Testis (tissue), 3 donors: ENCODE measurements around the gene ANXA4. TPM values are rescaled to one million over a fixed set of nuclear protein-coding genes. Genes with fewer than 3 reads are reported as not detected.
"Not testable (repeated sequence)": the region's sequence is repeated elsewhere in the genome, so short reads cannot be mapped to it uniquely, and the experiment has no call there.

Experiments
- DNase-seq: peaks from one replicate; pipeline ENCODE4 v3.0.0-alpha.2; 2019
- H3K27ac ChIP-seq, 2 donors: fragments of 200-600 bp; sonication (generic); one replicate each; pipeline ENCODE4 v1.5.1; 2019
- H3K27me3 ChIP-seq: fragments of 200-600 bp; sonication (generic); one replicate; pipeline ENCODE4 v1.5.1; 2019
- H3K36me3 ChIP-seq: fragments of 200-600 bp; sonication (generic); one replicate; pipeline ENCODE4 v1.5.1; 2017; ENCODE audit warnings: low read depth; ENCODE audit errors: missing control alignments
- H3K4me1 ChIP-seq: fragments of 200-600 bp; sonication (generic); one replicate; pipeline ENCODE4 v1.5.1; 2019
- H3K4me3 ChIP-seq, 2 donors: fragments of 200-600 bp; sonication (generic); one replicate each; pipeline ENCODE4 v1.5.1; 2017 to 2019
- H3K9me3 ChIP-seq: fragments of 200-600 bp; sonication (generic); one replicate; pipeline ENCODE4 v1.5.1; 2017
- CTCF ChIP-seq, 3 experiments: fragments of 450-650 bp in 2 of 3; fragments of 200-600 bp in 1 of 3; sonication (generic) in 1 of 3; IDR thresholded peaks; one replicate each; pipeline ENCODE4 v1.5.1; 2016 to 2019; ENCODE audit warnings: antibody characterized with exemption in 3 of 3, mild to moderate bottlenecking in 2 of 3, moderate library complexity in 1 of 3
- POLR2A ChIP-seq: fragments of 450-650 bp; IDR thresholded peaks from one replicate; pipeline ENCODE4 v1.6.1; 2017; ENCODE audit warnings: antibody characterized with exemption, mild to moderate bottlenecking, moderate library complexity
- WGBS, 2 donors: methylation state at CpG; one replicate each; pipeline ENCODE4 v1.1.5; 2018; 5-methylcytosine and 5-hydroxymethylcytosine counted together
- intact Hi-C: fragments of 100-400 bp; cut with DNase I; formaldehyde crosslinking; loops from one replicate; pipeline ENCODE4 v1.15.1; 2023; ENCODE audit warnings: low total_unique reads
- polyA plus RNA-seq: library from polyadenylated mRNA; stranded (reverse); fragments of 350-450 nt; fragmentation: Illumina TruSeq; extraction: RNeasy Lipid Tissue Mini Kit (QIAGEN cat#74804); gene quantifications from one replicate; pipeline ENCODE4 v1.2.3, GENCODE V29; 2014; ENCODE audit warnings: low read depth, low replicate concordance; ENCODE audit not compliant: insufficient read depth
- total RNA-seq, 2 donors: library from RNA; depleted of rRNA; stranded (reverse); fragments of >200 nt; gene quantifications; one replicate each; pipeline ENCODE4 v1.2.3, GENCODE V29; 2016

ANXA4 gene
- total and polyA plus RNA-seq, 3 donors from 2014 or later: 27.1 to 71.2 (median 30.2) TPM

- intact Hi-C loops: no loop called here
- Histone ChIP-seq H3K4me3 (no peak overlapping the region), H3K27me3 (no peaks in the 10 kb centered on the region), H3K27ac (no peak overlapping the region), H3K9me3 (no peaks in the 10 kb centered on the region), H3K4me1 (peaks cover 4% of the 10 kb centered on the region), H3K36me3 (no peaks in the 10 kb centered on the region)
- TF ChIP-seq POLR2A (no peak), CTCF (IDR thresholded peaks at IDR 0.05) (no peak)
- no peak for DNase-seq
- 93 to 98% methylated on average over 2 of the region's 2 CpGs for WGBS, 2 donors
These were observed 6.9 kb upstream of the ANXA4 start for GRCh38 chr2:69734854-69735544.

- Histone ChIP-seq H3K36me3 (no peaks in the 10 kb centered on the region), H3K4me3 (no peak overlapping the region), H3K27me3 (no peaks in the 10 kb centered on the region), H3K9me3 (no peaks in the 10 kb centered on the region), H3K27ac (no peak overlapping the region), H3K4me1 (peaks cover 4% of the 10 kb centered on the region)
- DNase-seq: peak; percentile 68
- TF ChIP-seq CTCF (IDR thresholded peaks at IDR 0.05): no peak
- TF ChIP-seq POLR2A: no peak
- WGBS, 2 donors: 62% methylated on average over 3 of the region's 3 CpGs
- intact Hi-C loops: no loop called here
These were observed 6.2 kb upstream of the ANXA4 start for GRCh38 chr2:69735686-69736085.

- peaks cover 11% of the 10 kb centered on the region for H3K4me1 ChIP-seq
- intact Hi-C loops, DNase-seq, H3K36me3 ChIP-seq, H3K9me3 ChIP-seq, H3K4me3 ChIP-seq, H3K27ac ChIP-seq, H3K27me3 ChIP-seq: not testable (repeated sequence)
- WGBS, 2 donors: 88 to 92% methylated on average over 3 of the region's 3 CpGs
These were observed 3.8 kb upstream of the ANXA4 start for GRCh38 chr2:69738149-69738548.

- TF ChIP-seq POLR2A (no peak), CTCF (IDR thresholded peaks at IDR 0.05) (no peak)
- 47 to 52% methylated on average over 10 of the region's 10 CpGs for WGBS, 2 donors
- peaks cover 7% of the 10 kb centered on the region for H3K4me1 ChIP-seq
- peak overlapping the region in 1 of 2 donors; percentile 96 for H3K27ac ChIP-seq
- intact Hi-C loops: no loop called here
- H3K27me3 ChIP-seq: no peaks in the 10 kb centered on the region
- H3K36me3 ChIP-seq: no peaks in the 10 kb centered on the region
- no peak overlapping the region for H3K4me3 ChIP-seq
- no peaks in the 10 kb centered on the region for H3K9me3 ChIP-seq
- DNase-seq: no peak
These were observed 1.4 kb upstream of the ANXA4 start for GRCh38 chr2:69740502-69740951.

- Histone ChIP-seq H3K4me3 (peak overlapping the region; percentile 87 to 94), H3K36me3 (no peaks in the 10 kb centered on the region), H3K27me3 (no peaks in the 10 kb centered on the region), H3K27ac (peak overlapping the region; percentile 94 to 96), H3K4me1 (peaks cover 7% of the 10 kb centered on the region), H3K9me3 (no peaks in the 10 kb centered on the region)
- DNase-seq: peak; percentile 87
- TF ChIP-seq POLR2A: no peak
- peak in 1 of 3 experiments; percentile 3 for TF ChIP-seq CTCF (IDR thresholded peaks at IDR 0.05)
- intact Hi-C loops: no loop called here
- 0 to 1% methylated on average over 13 of the region's 13 CpGs for WGBS, 2 donors
These were observed 732 bp upstream of the ANXA4 start for GRCh38 chr2:69741229-69741574.
